ENCODE data around the gene CPA1.

CPA1 gene

DNA sequence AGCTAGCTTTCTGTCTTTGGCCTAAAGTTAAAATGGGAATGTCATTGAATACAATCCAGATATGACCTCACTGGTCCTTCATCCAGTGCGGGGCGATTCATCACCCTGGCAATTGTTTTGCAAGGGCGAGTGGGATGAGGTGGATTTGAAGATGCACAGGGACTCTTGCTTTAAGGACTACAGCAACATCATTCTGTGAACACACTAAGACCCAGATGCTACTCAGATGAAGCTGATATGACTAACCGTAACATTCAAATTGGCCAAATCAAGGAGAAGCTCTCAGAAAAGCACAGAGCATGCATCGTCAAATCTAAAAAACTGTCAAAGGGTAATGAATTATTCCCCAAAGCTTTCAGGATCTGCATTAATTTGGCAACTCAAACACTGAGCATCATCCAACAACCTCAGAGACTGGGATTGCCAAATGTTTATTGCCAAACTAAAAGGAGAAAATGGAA is 12.8 kb downstream of the CPA1 start:
- Histone ChIP-seq H3K27ac (peak overlapping the region; percentile 51), H3K4me3 (ENCODE audit: low read depth, low read length) (no peak overlapping the region), H3K36me3 (replicated peaks) (no peaks in the 10 kb centered on the region), H3K27me3 (replicated peaks) (no peaks in the 10 kb centered on the region)
- in situ Hi-C loops (cut with HindIII; ENCODE audit: low pct_ligation_motif_present, low sequenced_read_pairs): no loop called here
- TF ChIP-seq, protein P1, sequence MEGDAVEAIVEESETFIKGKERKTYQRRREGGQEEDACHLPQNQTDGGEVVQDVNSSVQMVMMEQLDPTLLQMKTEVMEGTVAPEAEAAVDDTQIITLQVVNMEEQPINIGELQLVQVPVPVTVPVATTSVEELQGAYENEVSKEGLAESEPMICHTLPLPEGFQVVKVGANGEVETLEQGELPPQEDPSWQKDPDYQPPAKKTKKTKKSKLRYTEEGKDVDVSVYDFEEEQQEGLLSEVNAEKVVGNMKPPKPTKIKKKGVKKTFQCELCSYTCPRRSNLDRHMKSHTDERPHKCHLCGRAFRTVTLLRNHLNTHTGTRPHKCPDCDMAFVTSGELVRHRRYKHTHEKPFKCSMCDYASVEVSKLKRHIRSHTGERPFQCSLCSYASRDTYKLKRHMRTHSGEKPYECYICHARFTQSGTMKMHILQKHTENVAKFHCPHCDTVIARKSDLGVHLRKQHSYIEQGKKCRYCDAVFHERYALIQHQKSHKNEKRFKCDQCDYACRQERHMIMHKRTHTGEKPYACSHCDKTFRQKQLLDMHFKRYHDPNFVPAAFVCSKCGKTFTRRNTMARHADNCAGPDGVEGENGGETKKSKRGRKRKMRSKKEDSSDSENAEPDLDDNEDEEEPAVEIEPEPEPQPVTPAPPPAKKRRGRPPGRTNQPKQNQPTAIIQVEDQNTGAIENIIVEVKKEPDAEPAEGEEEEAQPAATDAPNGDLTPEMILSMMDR (IDR thresholded peaks at IDR 0.05; ENCODE audit: low read depth, low read length, missing control alignments): no peak
- DNase-seq: peak; percentile 26

DNA sequence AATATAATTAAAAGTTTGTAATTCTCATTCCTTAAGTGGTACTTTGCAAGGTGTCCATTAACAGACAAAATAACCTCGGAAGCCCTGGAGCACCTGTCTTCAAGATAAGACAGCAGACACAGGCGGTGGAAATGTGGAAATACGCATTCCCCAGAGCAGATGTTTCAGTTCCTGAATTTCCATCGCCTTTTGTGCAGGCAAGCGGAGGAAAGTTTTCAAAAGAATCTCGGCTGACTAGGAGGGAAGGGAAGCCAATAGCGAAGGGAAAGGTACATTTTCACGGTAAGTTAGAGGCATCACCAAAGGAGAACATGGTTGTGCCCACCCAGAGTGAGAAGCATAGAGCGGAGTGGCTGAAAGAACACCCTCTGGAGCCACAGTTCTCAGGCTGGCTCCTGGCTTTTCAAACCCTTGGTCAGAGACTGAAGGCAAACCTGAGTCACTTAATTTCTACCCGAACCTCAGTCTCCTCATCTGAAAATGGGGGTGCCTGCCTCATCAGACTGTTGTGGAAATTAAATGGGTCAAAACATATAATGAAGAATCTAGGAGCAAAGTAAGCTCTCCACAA is 13.6 kb downstream of the CPA1 start:
- H3K27me3 ChIP-seq (replicated peaks): no peaks in the 10 kb centered on the region
- no peak overlapping the region for H3K27ac ChIP-seq
- TF ChIP-seq, protein P1 (IDR thresholded peaks at IDR 0.05; ENCODE audit: low read depth, low read length, missing control alignments): no peak
- H3K4me3 ChIP-seq (ENCODE audit: low read depth, low read length): no peak overlapping the region
- DNase-seq: no peak
- no peaks in the 10 kb centered on the region for H3K36me3 ChIP-seq (replicated peaks)
- in situ Hi-C loops (cut with HindIII; ENCODE audit: low pct_ligation_motif_present, low sequenced_read_pairs): no loop called here

DNA sequence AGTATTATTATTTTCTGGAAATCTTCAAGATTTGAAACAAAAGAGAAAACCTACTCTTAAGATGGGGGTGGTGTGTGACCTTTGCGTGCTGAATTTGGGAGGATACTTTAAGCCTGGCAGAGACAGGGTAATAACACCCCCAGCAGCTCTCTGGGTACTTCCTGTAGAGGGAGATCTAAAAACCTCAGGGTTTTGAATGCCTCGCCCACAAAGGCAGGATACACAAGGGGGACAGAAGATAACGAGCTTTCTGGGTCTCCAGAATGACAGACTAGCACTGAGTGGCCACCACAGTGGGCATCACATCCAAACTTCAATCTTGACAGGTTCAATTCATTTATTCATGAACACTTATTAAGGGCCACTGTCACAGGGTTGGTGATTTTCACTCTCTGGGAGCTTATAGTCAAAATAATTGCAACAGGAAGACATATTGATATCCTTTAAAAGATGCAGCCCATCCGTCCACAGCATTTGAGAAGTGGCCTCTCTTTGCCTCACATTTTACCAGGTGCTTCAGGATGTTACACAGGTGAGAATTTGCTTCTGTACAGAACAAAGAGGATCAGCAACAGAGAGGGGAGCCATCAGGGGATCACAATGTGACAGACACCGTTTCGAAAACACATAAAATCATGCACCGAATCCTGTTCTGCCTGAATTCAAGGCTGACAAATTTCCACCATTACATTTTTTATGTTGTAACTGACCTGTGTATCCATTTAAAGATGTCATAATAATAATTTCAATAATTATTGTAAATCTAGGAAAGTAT is 14.3 kb downstream of the CPA1 start:
- no peaks in the 10 kb centered on the region for H3K36me3 ChIP-seq (replicated peaks)
- in situ Hi-C loops (cut with HindIII; ENCODE audit: low pct_ligation_motif_present, low sequenced_read_pairs): no loop called here
- H3K4me3 ChIP-seq (ENCODE audit: low read depth, low read length): no peak overlapping the region
- no peaks in the 10 kb centered on the region for H3K27me3 ChIP-seq (replicated peaks)
- TF ChIP-seq, protein P1 (IDR thresholded peaks at IDR 0.05; ENCODE audit: low read depth, low read length, missing control alignments): no peak
- no peak for DNase-seq
- no peak overlapping the region for H3K27ac ChIP-seq

DNA sequence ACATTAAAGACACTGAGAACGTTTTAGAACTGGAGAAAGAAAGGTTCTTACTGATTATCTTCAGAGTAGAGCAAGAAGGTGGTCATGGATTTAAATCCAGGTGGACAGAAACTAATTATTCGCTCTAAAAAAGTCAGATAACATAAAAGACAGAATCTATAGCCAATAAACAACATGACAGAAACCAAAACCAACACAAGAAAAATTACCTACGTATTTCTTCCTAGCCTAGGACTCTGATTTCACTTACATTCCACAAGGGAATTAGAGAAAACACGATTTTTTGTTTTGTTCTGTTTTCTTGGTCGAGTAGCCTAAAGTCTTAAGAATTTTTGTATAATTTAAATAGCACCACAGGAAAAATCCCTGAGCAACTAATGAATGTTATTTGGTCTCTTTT is 15.1 kb downstream of the CPA1 start:
- in situ Hi-C loops (cut with HindIII; ENCODE audit: low pct_ligation_motif_present, low sequenced_read_pairs): no loop called here
- H3K27ac ChIP-seq: no peak overlapping the region
- no peaks in the 10 kb centered on the region for H3K27me3 ChIP-seq (replicated peaks)
- no peak overlapping the region for H3K4me3 ChIP-seq (ENCODE audit: low read depth, low read length)
- TF ChIP-seq, protein P1 (IDR thresholded peaks at IDR 0.05; ENCODE audit: low read depth, low read length, missing control alignments): no peak
- H3K36me3 ChIP-seq (replicated peaks): no peaks in the 10 kb centered on the region
- DNase-seq: no peak

DNA sequence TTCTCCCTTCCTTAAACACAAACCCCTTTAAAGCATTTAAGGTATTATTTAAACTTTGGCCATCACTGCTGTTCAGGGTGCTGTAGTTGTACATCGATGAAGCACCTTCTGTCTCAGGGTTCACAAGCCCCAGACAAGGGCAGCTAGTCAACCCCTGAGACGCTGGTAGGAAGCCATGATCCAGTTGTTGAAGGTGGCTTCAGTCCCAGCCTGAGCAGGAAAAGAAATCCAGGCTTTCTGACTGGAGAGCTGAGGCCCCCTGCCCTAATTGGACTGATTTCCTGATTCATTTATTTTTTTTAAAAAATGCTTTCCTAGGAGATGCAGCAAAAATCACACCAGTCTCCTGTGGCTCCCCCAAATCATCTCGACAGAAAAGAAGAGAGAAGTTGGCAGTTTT is 15.8 kb downstream of the CPA1 start:
- in situ Hi-C loops (cut with HindIII; ENCODE audit: low pct_ligation_motif_present, low sequenced_read_pairs): no loop called here
- TF ChIP-seq, protein P1 (IDR thresholded peaks at IDR 0.05; ENCODE audit: low read depth, low read length, missing control alignments): no peak

More for the DNA sequence above, 15.8 kb downstream of the CPA1 start:
- no peak overlapping the region for H3K27ac ChIP-seq
- H3K4me3 ChIP-seq (ENCODE audit: low read depth, low read length): no peak overlapping the region
- no peaks in the 10 kb centered on the region for H3K36me3 ChIP-seq (replicated peaks)
- no peaks in the 10 kb centered on the region for H3K27me3 ChIP-seq (replicated peaks)
- DNase-seq: no peak

All from brain microvascular endothelial cell (primary cell).